SH-SY5Y (cell line): ENCODE data around the gene LDHB.

Experiments used
- GATA2 ChIP-seq: IDR thresholded peaks from 2 replicates; pipeline ENCODE4 v1.6.1; 2011; ENCODE audit warnings: mild to moderate bottlenecking, low read depth, low read length
- GATA3 ChIP-seq: IDR thresholded peaks from 2 replicates; pipeline ENCODE4 v1.6.1; 2011; ENCODE audit warnings: low read depth, mild to moderate bottlenecking, low read length, moderate library complexity

GRCh38 chr12:21644516-21644915 is 13.1 kb downstream of the LDHB start:
- TF ChIP-seq GATA2 (no peak), GATA3 (no peak)
